HG03039 (cell line): ENCODE data around the gene OR3A2.
"Not testable (repeated sequence)": the region's sequence is repeated elsewhere in the genome, so short reads cannot be mapped to it uniquely, and the experiment has no call there.

ENCODE experiments used
- ATAC-seq: cut with Tn5 transposase; IDR thresholded peaks from one replicate; pipeline ENCODE4 v1.9.1; 2021; ENCODE audit warnings: mild to moderate bottlenecking, moderate library complexity; ENCODE audit not compliant: unreplicated experiment

Gene OR3A2

DNA sequence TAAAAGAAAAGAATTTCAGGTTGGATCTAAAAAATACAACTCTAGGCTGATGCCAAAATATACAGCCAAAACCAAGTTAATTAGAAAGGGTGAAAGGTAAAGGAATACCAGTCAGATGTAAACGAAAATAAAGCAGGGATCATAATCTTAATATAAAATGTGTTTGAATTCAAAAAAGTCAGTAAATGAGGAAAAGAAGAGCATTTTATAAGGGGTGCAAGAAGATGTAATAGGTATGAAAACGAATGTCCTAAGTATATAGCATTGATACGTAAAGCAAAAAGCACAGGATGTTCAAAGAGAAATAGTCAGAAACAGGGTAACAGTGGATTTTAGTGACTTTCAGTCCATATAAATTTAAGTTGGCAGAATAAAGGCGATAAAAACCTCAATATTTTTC is 90.5 kb downstream of the OR3A2 start:
- no peak for ATAC-seq

DNA sequence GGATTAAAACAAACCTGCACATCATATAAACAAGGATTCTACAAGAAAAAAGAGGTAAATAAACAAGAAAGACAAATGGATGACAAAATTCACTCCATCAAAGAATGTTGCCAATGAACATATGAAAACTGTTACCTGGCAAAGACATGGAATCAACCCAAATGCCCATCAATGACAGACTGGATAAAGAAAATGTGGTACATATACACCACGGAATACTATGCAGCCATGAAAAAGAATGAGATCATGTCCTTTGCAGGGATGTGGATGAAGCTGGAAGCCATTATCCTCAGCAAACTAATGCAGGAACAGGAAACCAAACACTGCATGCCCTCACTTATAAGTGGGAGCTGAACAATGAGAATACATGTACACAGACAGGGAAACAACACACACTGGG is 92.6 kb downstream of the OR3A2 start:
- ATAC-seq: not testable (repeated sequence)

DNA sequence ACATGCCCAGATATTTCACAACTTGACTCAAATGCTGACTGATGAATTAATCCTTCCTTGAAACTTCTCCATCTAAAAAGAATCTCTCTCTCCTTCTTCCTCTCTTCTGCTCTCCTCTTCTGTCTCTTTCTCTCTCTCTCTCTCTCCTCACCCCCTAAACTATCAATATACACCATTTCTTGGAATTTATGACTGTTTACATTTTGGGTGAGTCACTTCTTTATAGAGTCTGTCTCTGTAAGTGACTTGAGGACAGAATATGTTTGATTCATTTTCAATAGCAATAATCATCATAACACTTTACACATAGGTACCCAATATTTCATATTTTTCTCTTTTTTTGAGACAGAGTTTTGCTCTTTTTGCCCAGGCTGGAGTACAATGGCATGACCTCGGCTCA is 103.2 kb downstream of the OR3A2 start:
- ATAC-seq: no peak

DNA sequence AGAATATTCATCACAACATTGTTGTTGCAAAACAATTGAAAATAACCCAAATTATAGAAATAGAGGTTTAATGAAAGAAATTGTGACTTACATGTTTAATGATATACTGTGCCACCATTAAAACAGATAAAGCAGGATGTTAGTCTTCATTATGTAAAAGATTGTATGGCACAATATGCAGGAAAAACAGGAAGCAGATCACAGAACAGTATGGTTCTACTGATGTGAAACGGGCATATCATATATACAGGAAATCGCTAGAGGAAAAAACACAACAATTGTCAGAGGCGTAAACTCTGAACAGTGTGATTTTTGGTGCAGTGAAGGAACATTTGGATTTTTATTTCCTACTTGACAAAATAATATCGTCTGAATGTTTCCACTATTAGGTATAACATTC is 110.0 kb downstream of the OR3A2 start:
- no peak for ATAC-seq

DNA sequence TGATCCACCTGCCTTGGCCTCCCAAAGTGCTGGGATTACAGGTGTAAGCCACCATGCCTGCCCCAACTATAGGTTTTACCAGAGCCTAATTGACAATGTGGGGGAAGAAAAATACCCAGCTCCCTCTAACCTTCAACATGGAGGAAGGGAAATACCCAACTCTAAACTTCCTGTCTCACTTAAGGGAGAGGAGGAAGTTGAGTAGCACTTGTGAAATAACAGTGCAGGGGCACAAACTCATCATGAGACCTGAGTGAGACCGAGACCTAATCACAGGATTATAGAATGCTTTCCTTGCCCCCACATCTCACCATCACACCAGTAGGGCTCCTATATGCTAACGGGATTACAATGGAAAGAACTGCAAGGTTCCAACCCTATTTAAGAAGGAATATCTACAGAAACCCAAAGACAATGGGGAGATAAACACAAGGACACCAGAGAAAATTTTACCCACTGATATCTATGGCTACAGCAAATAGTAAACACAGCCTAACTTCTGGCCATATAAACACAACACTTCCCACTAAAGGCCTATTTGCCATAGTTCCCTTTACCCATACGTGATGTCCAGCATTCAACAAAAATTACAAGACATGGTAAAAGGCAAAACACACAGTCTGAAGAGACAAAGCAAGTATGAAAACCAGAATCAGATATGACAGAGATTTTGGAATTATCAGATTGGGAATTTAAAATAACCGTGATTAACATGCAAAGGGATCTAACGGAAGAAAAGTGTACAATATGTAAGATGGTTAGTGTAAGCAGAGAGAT is 114.8 kb downstream of the OR3A2 start:
- no peak for ATAC-seq

DNA sequence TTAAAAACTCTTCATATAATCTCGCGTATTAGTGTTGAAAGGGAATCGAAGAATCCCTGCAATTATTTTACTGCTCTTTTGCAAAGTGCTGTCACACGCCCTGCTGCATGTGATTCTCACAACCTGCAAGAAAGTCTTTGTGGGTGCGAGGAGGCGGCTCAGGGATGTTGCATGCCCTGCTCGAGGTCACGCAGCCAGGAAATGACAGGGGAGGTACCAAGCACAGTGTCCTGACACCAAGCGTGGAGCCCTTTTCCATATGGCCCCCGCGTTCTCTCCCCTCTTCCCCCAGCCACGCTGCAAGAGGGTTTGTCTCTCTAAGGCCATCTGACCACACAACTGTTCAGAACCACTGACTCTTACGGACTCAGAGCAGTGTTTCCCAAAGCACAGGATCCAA is 125.5 kb downstream of the OR3A2 start:
- no peak for ATAC-seq

DNA sequence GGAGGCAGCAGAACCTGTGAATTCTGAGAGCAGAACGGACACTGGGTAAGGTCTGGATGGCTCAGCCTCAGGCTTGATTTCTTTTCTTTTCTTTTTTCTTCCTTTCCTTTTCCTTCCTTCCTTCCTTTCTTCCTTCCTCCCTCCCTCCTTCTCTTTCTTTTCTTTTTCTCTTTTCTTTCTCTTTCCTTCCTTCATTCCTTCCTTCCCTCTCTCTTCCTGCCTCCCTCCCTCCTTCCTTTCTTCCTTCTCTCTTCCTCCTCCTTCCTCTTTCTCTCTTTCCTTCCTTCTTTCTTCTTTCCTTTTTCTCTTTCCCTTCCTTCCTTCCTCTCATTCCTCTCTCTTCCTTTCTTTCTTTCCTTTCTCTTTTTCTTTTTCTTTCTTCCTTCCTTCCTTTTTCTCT is 125.9 kb downstream of the OR3A2 start:
- no peak for ATAC-seq

DNA sequence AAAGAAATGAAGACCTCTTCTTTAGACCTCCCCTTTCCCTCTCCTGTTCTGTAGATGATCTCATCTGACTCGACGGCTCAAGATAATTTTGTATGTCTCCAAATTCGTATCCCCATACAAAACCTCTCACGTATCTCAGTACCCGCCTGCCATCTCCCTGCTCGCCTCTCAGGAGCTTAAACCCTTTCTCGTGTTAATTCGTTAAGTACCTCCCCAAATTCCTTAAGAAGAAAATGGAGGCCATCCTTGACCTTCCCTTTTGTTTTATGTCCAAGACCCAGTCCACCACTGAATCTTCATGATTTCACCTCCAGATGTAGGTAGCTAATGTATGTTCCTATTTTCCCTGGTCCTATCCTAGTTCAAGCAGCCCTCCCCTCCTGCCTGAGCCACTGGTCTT is 129.5 kb downstream of the OR3A2 start:
- no peak for ATAC-seq

DNA sequence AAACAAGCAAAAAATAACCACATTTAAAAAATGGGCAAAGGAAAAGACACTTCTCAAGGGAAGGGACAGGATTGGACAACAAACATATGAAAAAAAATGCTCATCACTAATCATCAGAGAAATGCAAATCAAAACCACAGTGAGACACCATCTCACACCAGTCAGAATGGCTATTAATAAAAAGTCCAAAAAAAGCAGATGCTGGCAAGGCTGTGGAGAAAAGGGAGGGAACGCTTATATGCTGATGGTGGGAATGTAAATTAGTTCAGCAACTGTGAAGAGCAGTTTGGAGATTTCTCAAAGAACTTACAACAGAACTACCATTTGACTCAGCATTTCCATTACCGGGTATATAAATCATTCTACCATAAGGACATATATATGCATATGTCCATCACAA is 137.1 kb downstream of the OR3A2 start:
- ATAC-seq: not testable (repeated sequence)

DNA sequence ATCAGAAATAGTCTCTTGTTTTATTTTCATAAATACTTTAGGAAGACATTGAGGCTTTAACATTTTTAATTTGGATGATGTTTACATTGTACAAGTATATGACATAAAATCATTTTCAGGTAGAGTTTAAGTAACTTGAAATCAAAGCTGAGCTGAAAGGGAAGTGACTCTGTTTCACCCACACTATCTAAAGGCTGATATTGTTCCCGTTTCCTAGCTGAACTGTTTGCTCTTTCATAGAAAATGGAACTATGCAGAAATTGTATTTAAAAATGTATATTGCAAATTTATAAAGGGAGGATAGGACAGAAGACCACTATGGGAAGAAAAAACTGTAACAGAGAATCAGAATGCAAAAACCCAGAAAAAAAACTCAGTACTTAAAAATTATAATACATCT is 141.3 kb downstream of the OR3A2 start:
- ATAC-seq: not testable (repeated sequence)

DNA sequence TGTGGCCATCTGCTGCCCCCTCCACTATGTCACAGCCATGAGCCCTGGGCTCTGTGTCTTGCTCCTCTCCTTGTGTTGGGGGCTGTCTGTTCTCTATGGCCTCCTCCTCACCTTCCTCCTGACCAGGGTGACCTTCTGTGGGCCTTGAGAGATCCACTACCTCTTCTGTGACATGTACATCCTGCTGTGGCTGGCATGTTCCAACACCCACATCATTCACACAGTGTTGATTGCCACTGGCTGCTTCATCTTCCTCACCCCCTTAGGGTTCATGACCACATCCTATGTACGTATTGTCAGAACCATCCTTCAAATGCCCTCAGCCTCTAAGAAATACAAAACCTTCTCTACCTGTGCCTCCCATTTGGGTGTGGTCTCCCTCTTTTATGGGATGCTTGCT is 145.1 kb downstream of the OR3A2 start:
- ATAC-seq: not testable (repeated sequence)

DNA sequence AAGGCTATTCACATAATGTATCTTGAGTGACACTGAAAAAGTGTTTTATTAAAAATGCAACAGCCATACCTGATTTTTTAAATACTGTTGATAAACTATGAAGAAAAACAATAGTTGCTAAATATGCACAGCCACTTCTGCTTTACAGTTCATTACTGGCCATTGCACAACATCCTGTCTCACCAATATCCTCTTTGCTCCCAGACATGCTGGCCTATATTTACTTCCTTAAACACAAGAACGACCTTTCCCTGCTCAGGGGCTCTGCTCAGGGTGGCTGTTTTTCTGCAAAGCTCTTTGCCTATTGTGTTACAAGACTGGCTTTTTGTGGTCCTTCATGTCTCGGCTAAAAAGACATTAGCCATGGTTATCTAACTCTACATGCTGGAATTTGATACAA is 147.4 kb downstream of the OR3A2 start:
- ATAC-seq: not testable (repeated sequence)

DNA sequence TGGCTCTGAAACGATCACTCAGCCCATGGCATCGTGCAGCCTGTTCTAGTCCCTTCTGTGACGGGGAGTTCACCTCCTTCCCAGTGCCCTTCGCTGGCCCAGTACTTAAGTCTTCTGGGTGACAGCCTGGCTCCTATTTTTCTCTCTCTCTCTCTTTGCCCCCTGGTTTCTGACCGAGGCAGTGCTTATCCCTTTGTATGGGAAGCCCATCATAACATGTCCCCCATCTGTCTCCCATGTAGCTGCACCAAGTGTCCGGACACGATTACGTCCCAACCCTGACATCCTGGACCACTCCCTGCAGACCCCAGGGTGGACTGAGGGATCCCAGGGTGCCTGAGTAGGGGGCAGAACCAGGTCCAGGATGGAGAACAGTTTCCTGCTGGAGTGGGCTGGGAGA is 153.8 kb downstream of the OR3A2 start:
- not testable (repeated sequence) for ATAC-seq
